GM23248 (cell line): ENCODE data around the gene ASAP2.

ENCODE experiments used
- EZH2 ChIP-seq: fragments of 200-600 bp; sonication (generic); IDR thresholded peaks from 2 replicates; pipeline ENCODE4 v1.6.1; 2018; ENCODE audit warnings: antibody characterized with exemption, mild to moderate bottlenecking; ENCODE audit not compliant: insufficient read depth, poor library complexity, severe bottlenecking
- EZH2phosphoT487 ChIP-seq: fragments of 200-600 bp; sonication (generic); IDR thresholded peaks from 2 replicates; pipeline ENCODE4 v1.6.1; 2018; ENCODE audit warnings: antibody characterized with exemption, moderate library complexity, mild to moderate bottlenecking, low read depth; ENCODE audit not compliant: insufficient read depth

DNA sequence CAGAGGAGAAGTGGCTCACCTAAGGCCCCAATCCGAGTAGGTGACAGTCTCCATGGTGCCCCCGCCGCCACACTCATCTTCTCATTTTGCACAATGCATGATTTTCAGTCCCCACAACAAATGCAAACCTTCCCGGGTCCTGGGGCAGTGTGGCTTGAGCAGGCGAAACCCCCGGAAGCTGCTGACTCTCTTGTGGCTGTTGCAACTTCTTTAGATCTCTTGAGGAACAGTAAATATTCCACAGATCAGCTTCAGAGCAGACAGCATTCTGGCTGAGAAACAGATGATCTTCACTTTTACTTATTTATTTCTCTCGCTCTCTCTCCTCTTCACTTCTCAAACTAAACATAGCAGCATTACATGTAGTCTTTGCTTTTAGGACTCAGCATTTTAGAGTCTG lies 51.9 kb downstream of the ASAP2 start:
- TF ChIP-seq EZH2 (no peak), EZH2phosphoT487 (no peak)
